PFSK-1 (cell line): ENCODE results near the gene PEX7.

ENCODE experiments used
- POLR2AphosphoS5 ChIP-seq: IDR thresholded peaks from 2 replicates; pipeline ENCODE4 v1.6.1; 2012; ENCODE audit warnings: low read depth, mild to moderate bottlenecking, control low read depth, low read length, moderate library complexity
- REST ChIP-seq, 2 experiments: IDR thresholded peaks; 2 replicates each; pipeline versions ENCODE4 v1.6.1 to v1.8.0; 2011 to 2012; ENCODE audit warnings: low read depth in 2 of 2, low read length in 2 of 2, control low read depth in 1 of 2, inconsistent platforms in 1 of 2, mild to moderate bottlenecking in 1 of 2, moderate library complexity in 1 of 2; ENCODE audit not compliant: insufficient read depth in 1 of 2
- TAF1 ChIP-seq: IDR thresholded peaks from 2 replicates; pipeline ENCODE4 v1.6.1; 2012; ENCODE audit warnings: low read length, control low read depth, borderline replicate concordance; ENCODE audit not compliant: insufficient read depth

GRCh38 chr6:136921936-136922684 lies 99.7 kb downstream of the PEX7 start, which contains the start of gene SLC35D3:
- no peak for TF ChIP-seq POLR2AphosphoS5
- no peak for TF ChIP-seq TAF1
- no peak for TF ChIP-seq REST (IDR thresholded peaks at IDR 0.05; ENCODE audit: insufficient read depth in 1 of 2, low read depth in 2 of 2, low read length in 2 of 2)
